K562 (cell line): Measurements from ENCODE around the gene DUS1L. TPM values are rescaled to one million over a fixed set of nuclear protein-coding genes. Genes with fewer than 3 reads are reported as not detected.

ENCODE experiments used
- CHD7 ChIP-seq: fragments of 200-600 bp; sonication (generic); IDR thresholded peaks from one replicate; pipeline ENCODE4 v1.6.1; 2012; ENCODE audit warnings: mild to moderate bottlenecking, low read depth, low read length, inconsistent platforms
- CREB1 ChIP-seq, 2 experiments: sonication (generic) in 1 of 2; formaldehyde crosslinking in 1 of 2; IDR thresholded peaks; 2 replicates each; pipeline versions ENCODE4 v1.6.1 to v1.8.0; 2012 to 2022; ENCODE audit warnings: inconsistent platforms in 1 of 2, mild to moderate bottlenecking in 1 of 2, missing genetic modification reagents in 1 of 2, moderate library complexity in 1 of 2
- EWSR1 ChIP-seq: fragments of 450-650 bp; IDR thresholded peaks from 2 replicates; pipeline ENCODE4 v1.6.1; 2018; ENCODE audit warnings: borderline replicate concordance, mild to moderate bottlenecking, low read depth, moderate library complexity; ENCODE audit not compliant: partially characterized antibody
- FOS ChIP-seq: IDR thresholded peaks from 3 replicates; pipeline ENCODE4 v1.6.1; 2011; ENCODE audit not compliant: insufficient read length; ENCODE audit errors: extremely low read depth
- HES1 ChIP-seq: fragments of 450-650 bp; IDR thresholded peaks from 2 replicates; pipeline ENCODE4 v1.6.1; 2016; ENCODE audit warnings: low read depth, mild to moderate bottlenecking, moderate library complexity
- MCM5 ChIP-seq: fragments of 450-650 bp; IDR thresholded peaks from 2 replicates; pipeline ENCODE4 v1.6.1; 2016; ENCODE audit warnings: low read depth
- PRMT5 ChIP-seq: sonication (generic); formaldehyde crosslinking; IDR thresholded peaks from 2 replicates; pipeline ENCODE4 v1.5.0; 2020; ENCODE audit warnings: missing genetic modification reagents
- RBBP5 ChIP-seq: fragments of 200-600 bp; sonication (generic); IDR thresholded peaks from 2 replicates; pipeline ENCODE4 v1.6.1; 2012; ENCODE audit warnings: borderline replicate concordance, mild to moderate bottlenecking, low read length, control low read depth, inconsistent platforms; ENCODE audit not compliant: insufficient read depth, poor library complexity, severe bottlenecking
- SMARCA4 ChIP-seq: fragments of 450-650 bp; IDR thresholded peaks from 2 replicates; pipeline ENCODE4 v1.6.1; 2016
- ZFP30 ChIP-seq: fragments of 250-450 bp; sonication (Bioruptor Pico); IDR thresholded peaks from 2 replicates; pipeline ENCODE4 v1.8.0; 2022; ENCODE audit warnings: moderate library complexity, mild to moderate bottlenecking, inconsistent platforms, borderline replicate concordance
- ZNF274 ChIP-seq: IDR thresholded peaks from 2 replicates; pipeline ENCODE4 v1.6.1; 2011; ENCODE audit warnings: low read depth, mild to moderate bottlenecking, low read length, moderate library complexity, borderline replicate concordance
- ZNF561 ChIP-seq: fragments of 450-650 bp; formaldehyde crosslinking; conservative IDR thresholded peaks from 2 replicates; pipeline ENCODE4 v1.4.0; 2020; ENCODE audit warnings: mild to moderate bottlenecking, moderate library complexity
- ZNF57 ChIP-seq: fragments of 450-650 bp; formaldehyde crosslinking; IDR thresholded peaks from 2 replicates; pipeline ENCODE4 v1.4.0; 2020; ENCODE audit warnings: mild to moderate bottlenecking, moderate library complexity
- polyA plus RNA-seq, 8 experiments: library from polyadenylated mRNA; depleted of rRNA in 4 of 8; stranded (reverse) in 5 of 8; unstranded in 3 of 8; fragments of >200 nt; fragmentation: Nextera tagmentation in 2 of 8; fragmentation: Illumina TruSeq in 1 of 8; extraction: Ambion mirVana in 2 of 8; extraction: Trizol in 1 of 8; gene quantifications; 2 replicates each; pipeline versions ENCODE4 v1.2.1 to v1.2.3, GENCODE V29; 2011 to 2014; ENCODE audit warnings: inconsistent platforms in 1 of 8, missing spikeins in 1 of 8
- total RNA-seq, 7 experiments: library from RNA; depleted of rRNA in 6 of 7; stranded (reverse); fragments of >200 nt in 6 of 7; fragmentation: Illumina TruSeq in 2 of 7; extraction: Trizol in 2 of 7; gene quantifications; 2 replicates each; pipeline versions ENCODE4 v1.2.1 to v1.2.3, GENCODE V29; 2011 to 2021; ENCODE audit warnings: low replicate concordance in 1 of 7
- TF ChIP-seq, protein P1 (sequence below): sonication (generic); formaldehyde crosslinking; IDR thresholded peaks from 2 replicates; pipeline ENCODE4 v1.8.0; 2022; ENCODE audit warnings: missing genetic modification reagents, mild to moderate bottlenecking, borderline replicate concordance

Gene DUS1L
- total and polyA plus RNA-seq, 9 of the 15 experiments (the other 6 are each of a cell fraction or from before 2014, with no cell fraction given) = 7.8 to 210 (median 83.9) TPM

DNA sequence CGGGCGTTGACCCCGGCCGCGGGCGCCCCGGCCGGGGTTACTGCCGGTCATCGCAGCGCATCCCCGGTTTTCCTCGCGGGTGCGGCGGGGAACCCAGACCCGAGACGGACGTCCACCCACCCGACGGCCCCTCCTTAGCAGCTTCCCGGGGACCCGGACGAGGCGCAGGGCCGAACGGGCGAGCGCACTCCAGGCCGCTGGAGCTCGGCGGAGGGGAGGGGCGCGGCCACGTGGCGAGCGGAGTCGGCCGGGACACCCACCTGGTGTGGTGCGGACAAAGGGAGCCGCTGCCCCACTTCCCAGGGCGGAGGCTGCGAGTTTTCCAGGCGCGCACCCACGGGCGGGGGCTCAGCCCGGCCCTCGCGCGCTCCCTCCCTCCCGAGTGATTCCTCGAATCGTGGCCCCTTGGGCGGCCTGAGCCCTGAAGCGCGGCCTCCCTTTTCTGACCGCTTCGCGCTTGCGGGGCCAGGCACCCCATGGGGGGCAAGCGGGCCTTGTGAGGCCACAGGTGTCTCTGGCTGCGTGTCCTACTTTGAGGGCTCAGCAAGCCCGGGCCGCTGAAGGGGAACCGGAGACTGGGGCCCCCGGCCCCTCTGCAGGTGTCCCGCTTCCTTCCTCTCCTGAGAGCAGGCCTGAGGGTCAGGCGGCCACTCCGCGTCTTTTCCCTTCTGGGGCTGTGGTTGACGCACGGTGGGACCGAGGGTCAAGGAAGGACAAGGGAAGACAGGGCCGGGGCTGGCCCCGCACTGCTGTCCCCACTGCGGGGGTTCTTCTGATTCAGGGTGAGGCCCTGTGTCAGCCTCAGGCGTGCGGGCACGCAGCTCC lies 33.5 kb upstream of the DUS1L start (continued):
- TF ChIP-seq CHD7 = no peak
- TF ChIP-seq SMARCA4 = no peak
- TF ChIP-seq ZNF561 (CRISPR knock-in tag) = no peak
- no peak; the same call in 1 of the 2 replicates for TF ChIP-seq ZNF274
- TF ChIP-seq MCM5 = no peak
- TF ChIP-seq HES1 = no peak
- TF ChIP-seq CREB1 (IDR thresholded peaks at IDR 0.05) = no peak
- peak; percentile 63 for TF ChIP-seq CREB1 (CRISPR knock-in tag; IDR thresholded peaks at IDR 0.05)
- no peak for TF ChIP-seq FOS
- TF ChIP-seq PRMT5 (CRISPR knock-in tag) = no peak
- TF ChIP-seq ZNF57 = 0 out of 2 replicates have a peak, but pooled peaks have one; percentile 11
- TF ChIP-seq RBBP5 = peak; percentile 67
- no peak for TF ChIP-seq EWSR1
- no peak for TF ChIP-seq ZFP30 (CRISPR knock-in tag)
- TF ChIP-seq, protein P1, sequence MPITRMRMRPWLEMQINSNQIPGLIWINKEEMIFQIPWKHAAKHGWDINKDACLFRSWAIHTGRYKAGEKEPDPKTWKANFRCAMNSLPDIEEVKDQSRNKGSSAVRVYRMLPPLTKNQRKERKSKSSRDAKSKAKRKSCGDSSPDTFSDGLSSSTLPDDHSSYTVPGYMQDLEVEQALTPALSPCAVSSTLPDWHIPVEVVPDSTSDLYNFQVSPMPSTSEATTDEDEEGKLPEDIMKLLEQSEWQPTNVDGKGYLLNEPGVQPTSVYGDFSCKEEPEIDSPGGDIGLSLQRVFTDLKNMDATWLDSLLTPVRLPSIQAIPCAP (CRISPR knock-in tag) = peak; percentile 19; the same call in 1 of the 2 replicates
